Measurements from ENCODE around the gene CRIP2.
A peak's percentile ranks its signal among the peaks of the same experiment; 100 is the strongest.

The CRIP2 gene

DNA sequence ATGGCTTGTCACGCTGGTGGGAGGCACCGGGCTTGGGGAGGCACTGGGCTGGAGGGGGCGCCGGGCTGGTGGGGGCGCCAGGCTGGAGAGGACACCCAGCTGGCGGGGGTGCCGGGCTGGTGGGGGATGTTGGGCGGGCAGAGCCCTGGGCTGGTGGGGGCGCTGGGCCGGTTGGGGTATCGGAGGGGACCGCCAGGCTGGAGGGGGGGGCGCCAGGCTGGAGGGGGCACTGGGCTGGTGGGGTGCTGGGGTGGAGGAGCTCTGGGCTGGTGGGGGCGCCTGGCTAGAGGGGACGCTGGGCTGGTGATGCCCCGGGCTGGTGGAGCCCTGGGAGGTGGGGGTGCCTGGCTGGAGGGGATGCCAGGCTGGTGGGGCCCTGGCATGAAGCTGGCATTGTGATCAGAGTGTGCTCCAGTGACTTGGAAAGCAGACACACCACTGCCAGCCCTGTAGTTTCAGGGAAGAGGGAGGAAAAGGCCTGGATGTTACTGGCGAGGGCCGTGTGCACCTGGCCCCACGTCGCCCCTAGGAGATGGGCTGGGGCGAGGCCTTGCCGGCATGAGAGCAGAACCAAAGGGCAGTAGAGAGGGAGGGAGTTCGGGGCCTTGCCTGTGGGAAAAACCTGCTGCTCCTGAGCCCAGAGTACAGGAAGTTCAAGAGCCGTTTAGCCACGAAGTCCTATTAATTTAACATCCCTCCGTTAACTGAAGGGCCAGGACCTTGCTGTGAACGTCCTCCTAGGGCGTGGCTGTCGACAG, 29.5 kb downstream of the CRIP2 start:
- Histone ChIP-seq H2AFZ (ENCODE audit: low read length, unreplicated experiment) (no peak overlapping the region), H3K4me3 (ENCODE audit: low read depth, low read length) (no peak overlapping the region), H3K27me3 (ENCODE audit: insufficient read depth, low read length) (peaks cover 16% of the 10 kb centered on the region; the same call in 1 of the 2 replicates), H3K79me2 (ENCODE audit: control insufficient read depth, insufficient read depth, low read length, unreplicated experiment) (no peaks in the 10 kb centered on the region), H3K27ac (ENCODE audit: low read depth, low read length) (no peak overlapping the region), H3K4me1 (ENCODE audit: control insufficient read depth, insufficient read depth, low read length, unreplicated experiment) (no peaks in the 10 kb centered on the region), H3K36me3 (ENCODE audit: insufficient read depth, low read length) (no peaks in the 10 kb centered on the region)

GRCh38 chr14:105505101-105505500, 30.5 kb downstream of the CRIP2 start:
- Histone ChIP-seq H2AFZ (ENCODE audit: low read length, unreplicated experiment) (no peak overlapping the region), H3K79me2 (ENCODE audit: control insufficient read depth, insufficient read depth, low read length, unreplicated experiment) (no peaks in the 10 kb centered on the region), H3K4me3 (ENCODE audit: low read depth, low read length) (no peak overlapping the region), H3K36me3 (ENCODE audit: insufficient read depth, low read length) (no peaks in the 10 kb centered on the region), H3K4me1 (ENCODE audit: control insufficient read depth, insufficient read depth, low read length, unreplicated experiment) (no peaks in the 10 kb centered on the region), H3K27me3 (ENCODE audit: insufficient read depth, low read length) (peaks cover 22% of the 10 kb centered on the region; the same call in 1 of the 2 replicates), H3K27ac (ENCODE audit: low read depth, low read length) (no peak overlapping the region)

DNA sequence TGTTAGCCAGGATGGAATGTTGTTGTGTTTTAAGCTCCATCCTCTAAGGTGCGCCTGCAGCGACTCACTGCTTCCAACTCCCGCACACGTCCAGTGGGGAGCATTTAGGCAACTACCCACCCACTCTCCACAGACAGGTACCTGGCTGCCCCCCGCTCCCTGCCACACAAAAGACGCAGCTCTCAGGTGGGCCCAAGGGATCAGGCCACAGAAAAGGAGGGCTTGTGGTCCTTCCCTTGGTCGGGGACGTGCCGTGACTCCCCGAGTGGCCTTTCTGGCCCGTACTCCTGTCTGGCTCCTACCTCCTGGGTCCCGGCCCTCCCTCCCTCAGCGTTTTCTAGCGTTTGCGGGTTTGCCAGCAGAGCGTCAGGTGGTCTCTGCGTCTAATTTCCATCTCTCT, 32.6 kb downstream of the CRIP2 start:
- Histone ChIP-seq H3K4me1 (ENCODE audit: control insufficient read depth, insufficient read depth, low read length, unreplicated experiment) (peaks cover 2% of the 10 kb centered on the region), H3K27ac (ENCODE audit: low read depth, low read length) (no peak overlapping the region), H3K79me2 (ENCODE audit: control insufficient read depth, insufficient read depth, low read length, unreplicated experiment) (no peaks in the 10 kb centered on the region), H2AFZ (ENCODE audit: low read length, unreplicated experiment) (no peak overlapping the region), H3K4me3 (ENCODE audit: low read depth, low read length) (no peak overlapping the region), H3K36me3 (ENCODE audit: insufficient read depth, low read length) (no peaks in the 10 kb centered on the region), H3K27me3 (ENCODE audit: insufficient read depth, low read length) (peaks cover 32% of the 10 kb centered on the region; the same call in 1 of the 2 replicates)

GRCh38 chr14:105508069-105508468, 33.4 kb downstream of the CRIP2 start:
- H2AFZ ChIP-seq (ENCODE audit: low read length, unreplicated experiment) = no peak overlapping the region
- H3K79me2 ChIP-seq (ENCODE audit: control insufficient read depth, insufficient read depth, low read length, unreplicated experiment) = no peaks in the 10 kb centered on the region
- H3K4me3 ChIP-seq (ENCODE audit: low read depth, low read length) = no peak overlapping the region
- H3K36me3 ChIP-seq (ENCODE audit: insufficient read depth, low read length) = no peaks in the 10 kb centered on the region
- no peak overlapping the region for H3K27ac ChIP-seq (ENCODE audit: low read depth, low read length)
- peaks cover 39% of the 10 kb centered on the region for H3K27me3 ChIP-seq (ENCODE audit: insufficient read depth, low read length)
- peaks cover 2% of the 10 kb centered on the region for H3K4me1 ChIP-seq (ENCODE audit: control insufficient read depth, insufficient read depth, low read length, unreplicated experiment)

GRCh38 chr14:105508601-105509000, 34.0 kb downstream of the CRIP2 start:
- peaks cover 2% of the 10 kb centered on the region for H3K4me1 ChIP-seq (ENCODE audit: control insufficient read depth, insufficient read depth, low read length, unreplicated experiment)
- H3K27me3 ChIP-seq (ENCODE audit: insufficient read depth, low read length) = peaks cover 43% of the 10 kb centered on the region
- no peak overlapping the region for H3K4me3 ChIP-seq (ENCODE audit: low read depth, low read length)
- no peak overlapping the region for H3K27ac ChIP-seq (ENCODE audit: low read depth, low read length)
- no peak overlapping the region for H2AFZ ChIP-seq (ENCODE audit: low read length, unreplicated experiment)
- no peaks in the 10 kb centered on the region for H3K79me2 ChIP-seq (ENCODE audit: control insufficient read depth, insufficient read depth, low read length, unreplicated experiment)
- H3K36me3 ChIP-seq (ENCODE audit: insufficient read depth, low read length) = no peaks in the 10 kb centered on the region

DNA sequence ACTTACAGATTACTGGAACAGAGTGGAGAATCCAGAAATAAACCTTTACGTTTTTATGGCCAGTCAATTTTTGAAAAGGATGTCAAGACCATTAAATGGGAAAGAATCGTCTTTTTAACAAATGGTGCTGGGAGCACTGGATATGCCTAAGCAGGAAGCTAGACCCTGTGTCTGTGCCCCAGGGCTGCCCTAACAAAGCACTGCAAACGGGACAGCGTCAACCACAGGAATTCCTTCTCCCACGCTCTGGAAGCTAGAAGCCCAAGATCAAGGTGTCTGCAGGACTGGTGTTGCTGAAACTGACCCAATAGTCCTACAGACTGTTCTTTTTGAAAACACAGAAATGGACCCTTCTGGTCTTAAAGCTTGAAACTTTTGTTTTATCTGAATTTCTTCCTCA, 42.5 kb downstream of the CRIP2 start:
- Histone ChIP-seq H3K27me3 (ENCODE audit: insufficient read depth, low read length) (peaks cover 44% of the 10 kb centered on the region), H3K79me2 (ENCODE audit: control insufficient read depth, insufficient read depth, low read length, unreplicated experiment) (no peaks in the 10 kb centered on the region), H3K4me3 (ENCODE audit: low read depth, low read length) (no peak overlapping the region), H2AFZ (ENCODE audit: low read length, unreplicated experiment) (no peak overlapping the region), H3K36me3 (ENCODE audit: insufficient read depth, low read length) (no peaks in the 10 kb centered on the region), H3K27ac (ENCODE audit: low read depth, low read length) (no peak overlapping the region), H3K4me1 (ENCODE audit: control insufficient read depth, insufficient read depth, low read length, unreplicated experiment) (no peaks in the 10 kb centered on the region)

DNA sequence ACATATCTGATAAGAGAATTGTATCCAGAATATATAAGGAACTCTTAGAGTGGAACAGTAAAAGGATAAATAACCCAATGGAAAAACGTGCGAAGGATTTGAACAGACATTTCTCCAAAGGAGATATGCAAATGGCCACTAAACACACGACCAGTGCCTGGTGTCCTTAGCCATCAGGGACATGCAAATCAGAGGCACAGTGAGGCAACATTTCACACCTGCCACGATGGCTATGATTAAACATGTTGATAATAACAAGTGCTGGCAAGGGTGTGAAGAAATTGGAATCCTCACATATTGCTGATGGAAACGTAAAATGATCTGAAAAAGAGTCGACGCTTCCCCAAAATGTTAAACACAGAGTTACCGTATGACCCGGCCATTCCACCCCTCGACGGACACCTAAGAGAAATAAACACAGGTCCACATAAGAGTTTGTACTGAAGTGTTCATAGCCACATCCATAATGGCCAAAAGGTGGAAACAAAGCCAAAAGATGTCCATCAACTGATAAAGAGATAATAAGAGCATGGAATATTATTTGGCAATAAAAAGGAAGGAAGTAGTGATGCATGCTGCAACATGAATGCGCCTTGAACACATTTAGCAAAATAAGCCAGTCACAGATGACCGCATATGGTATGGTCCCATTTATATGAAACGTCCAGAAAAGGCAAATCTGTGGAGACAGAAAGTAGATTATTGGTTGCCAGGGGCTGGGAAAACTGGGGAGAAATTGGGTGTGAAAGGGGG, 45.5 kb downstream of the CRIP2 start:
- Histone ChIP-seq H3K27ac (ENCODE audit: low read depth, low read length) (no peak overlapping the region), H3K27me3 (ENCODE audit: insufficient read depth, low read length) (peaks cover 36% of the 10 kb centered on the region), H3K36me3 (ENCODE audit: insufficient read depth, low read length) (no peaks in the 10 kb centered on the region), H2AFZ (ENCODE audit: low read length, unreplicated experiment) (no peak overlapping the region), H3K4me3 (ENCODE audit: low read depth, low read length) (no peak overlapping the region), H3K4me1 (ENCODE audit: control insufficient read depth, insufficient read depth, low read length, unreplicated experiment) (no peaks in the 10 kb centered on the region), H3K79me2 (ENCODE audit: control insufficient read depth, insufficient read depth, low read length, unreplicated experiment) (no peaks in the 10 kb centered on the region)

GRCh38 chr14:105525326-105525725, 50.7 kb downstream of the CRIP2 start:
- no peak overlapping the region for H3K4me3 ChIP-seq (ENCODE audit: low read depth, low read length)
- peaks cover 18% of the 10 kb centered on the region for H3K27me3 ChIP-seq (ENCODE audit: insufficient read depth, low read length)

DNA sequence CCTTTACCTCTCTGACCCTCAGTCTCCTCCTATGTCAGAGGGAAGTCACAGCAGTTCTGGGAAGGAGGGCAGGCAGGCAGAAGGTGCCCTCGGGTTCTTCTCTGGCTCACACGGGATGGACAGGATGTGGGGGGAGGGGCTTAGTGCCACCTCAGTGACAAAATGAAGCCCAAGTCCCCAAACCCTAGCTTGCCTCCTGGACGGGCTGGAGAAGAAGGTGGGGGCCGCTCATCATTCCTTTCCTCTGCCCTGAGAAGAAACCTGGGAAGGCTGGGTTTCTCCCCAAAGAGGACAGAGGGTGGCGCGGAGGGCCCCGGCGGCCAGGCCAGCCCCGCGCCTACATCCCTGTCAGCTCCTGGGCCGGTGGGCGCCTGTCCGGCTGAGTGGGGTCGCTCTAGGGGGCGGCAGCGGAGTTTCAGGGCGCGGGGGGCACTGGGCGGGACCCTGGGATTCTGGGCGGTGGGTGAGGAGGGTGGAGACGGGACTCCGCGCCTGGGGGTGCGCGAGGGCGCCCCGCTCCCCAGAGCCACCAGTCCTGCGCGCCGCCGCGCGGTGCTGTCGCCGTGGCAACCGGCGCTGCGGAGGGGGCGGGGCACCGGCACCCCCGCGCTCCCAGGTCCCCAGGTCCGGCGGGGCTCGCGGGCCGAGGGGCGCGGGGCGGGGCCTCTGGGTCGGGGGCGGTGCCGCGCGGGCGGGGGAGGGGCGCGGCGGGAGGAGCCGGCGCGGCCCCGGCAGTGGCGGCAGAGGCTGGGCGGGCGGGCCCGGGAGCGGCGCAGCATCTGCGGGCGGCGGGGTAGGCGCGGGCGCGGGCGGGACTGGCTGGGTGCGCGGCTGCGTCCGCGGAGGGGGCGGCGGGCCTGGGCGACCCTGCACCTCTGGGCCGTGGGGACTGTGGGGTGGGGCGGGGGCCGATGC, 51.5 kb downstream of the CRIP2 start, which contains the start of gene TMEM121:
Gene TMEM121 (plus strand): TSS at position 723 of the 915 bp plus-strand sequence. CDS start 2,252 bp downstream, outside the sequence.
- Histone ChIP-seq H3K4me1 (ENCODE audit: control insufficient read depth, insufficient read depth, low read length, unreplicated experiment) (peaks cover 4% of the 10 kb centered on the region), H2AFZ (ENCODE audit: low read length, unreplicated experiment) (peak within 1 kb of the TSS; percentile 44), H3K79me2 (ENCODE audit: control insufficient read depth, insufficient read depth, low read length, unreplicated experiment) (no peaks in the 10 kb centered on the region), H3K27ac (ENCODE audit: low read depth, low read length) (no peak within 1 kb of the TSS), H3K27me3 (ENCODE audit: insufficient read depth, low read length) (peaks cover 16% of the 10 kb centered on the region; the same call in 1 of the 2 replicates), H3K36me3 (ENCODE audit: insufficient read depth, low read length) (no peaks in the 10 kb centered on the region), H3K4me3 (ENCODE audit: low read depth, low read length) (peak within 1 kb of the TSS; percentile 86)

More at GRCh38 chr14:105525326-105525725, 50.7 kb downstream of the CRIP2 start:
- no peak overlapping the region for H2AFZ ChIP-seq (ENCODE audit: low read length, unreplicated experiment)
- no peaks in the 10 kb centered on the region for H3K36me3 ChIP-seq (ENCODE audit: insufficient read depth, low read length)
- no peak overlapping the region for H3K27ac ChIP-seq (ENCODE audit: low read depth, low read length)
- no peaks in the 10 kb centered on the region for H3K79me2 ChIP-seq (ENCODE audit: control insufficient read depth, insufficient read depth, low read length, unreplicated experiment)
- H3K4me1 ChIP-seq (ENCODE audit: control insufficient read depth, insufficient read depth, low read length, unreplicated experiment) = peaks cover 4% of the 10 kb centered on the region

DNA sequence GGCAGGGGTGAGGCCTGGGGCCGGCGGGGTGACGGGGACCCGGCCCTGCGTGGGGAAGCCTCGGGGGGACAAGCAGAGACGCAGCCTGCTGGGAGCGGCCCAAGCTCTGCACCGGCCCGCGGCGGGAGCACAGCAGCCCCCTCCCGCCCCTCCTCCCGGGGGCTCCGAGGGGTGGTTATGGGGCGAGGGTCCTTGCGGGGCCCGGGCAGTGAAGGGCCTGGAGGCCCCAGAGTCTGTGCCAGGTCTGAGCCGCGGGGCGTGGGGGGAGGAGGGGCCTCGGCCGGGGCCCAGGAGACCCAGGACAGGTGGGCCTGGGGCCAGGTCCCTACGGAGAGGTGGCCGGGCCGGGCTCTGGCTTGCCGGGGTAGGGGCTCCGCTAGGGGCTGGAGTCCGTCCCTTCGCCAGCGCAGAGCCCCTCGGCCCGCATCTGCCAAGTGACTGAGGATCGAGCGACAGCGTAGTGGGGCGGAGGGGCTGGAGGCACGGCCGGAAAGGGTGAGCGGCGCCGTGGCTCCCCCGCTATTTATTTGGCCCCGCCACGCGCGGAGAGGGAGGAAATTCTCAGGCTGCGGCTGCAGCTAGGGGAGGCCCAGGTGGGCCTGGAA, 52.3 kb downstream of the CRIP2 start:
- Histone ChIP-seq H3K79me2 (ENCODE audit: control insufficient read depth, insufficient read depth, low read length, unreplicated experiment) (no peaks in the 10 kb centered on the region), H2AFZ (ENCODE audit: low read length, unreplicated experiment) (peak overlapping the region; percentile 10), H3K4me1 (ENCODE audit: control insufficient read depth, insufficient read depth, low read length, unreplicated experiment) (peaks cover 4% of the 10 kb centered on the region), H3K36me3 (ENCODE audit: insufficient read depth, low read length) (no peaks in the 10 kb centered on the region), H3K27me3 (ENCODE audit: insufficient read depth, low read length) (peaks cover 16% of the 10 kb centered on the region; the same call in 1 of the 2 replicates), H3K4me3 (ENCODE audit: low read depth, low read length) (peak overlapping the region; percentile 86), H3K27ac (ENCODE audit: low read depth, low read length) (no peak overlapping the region)
